PC-3 (cell line): ENCODE measurements around the gene CSMD2.

Experiments used
- CTCF ChIP-seq: fragments of 300-600 bp; sonication (generic); conservative IDR thresholded peaks from 2 replicates; pipeline ENCODE4 v1.5.1; 2017; ENCODE audit warnings: antibody characterized with exemption, low read depth, mild to moderate bottlenecking, low read length
- EZH2 ChIP-seq: fragments of 300-600 bp; sonication (generic); IDR thresholded peaks from one replicate; pipeline ENCODE4 v1.6.1; 2017; ENCODE audit warnings: antibody characterized with exemption, mild to moderate bottlenecking, low read length; ENCODE audit not compliant: unreplicated experiment

GRCh38 chr1:33586795-33587194 is 578.2 kb downstream of the CSMD2 start:
- TF ChIP-seq CTCF (no peak), EZH2 (no peak)
